AG08396 (cell line): ENCODE measurements around the gene NME1.
"Not testable (repeated sequence)": the region's sequence is repeated elsewhere in the genome, so short reads cannot be mapped to it uniquely, and the experiment has no call there.

Experiments
- DNase-seq: peaks from one replicate; pipeline ENCODE4 v3.0.0; 2012; ENCODE audit warnings: low spot score, mixed read lengths

The NME1 gene

GRCh38 chr17:51153210-51154072 lies at the start of gene NME1:
Gene NME1 (plus strand): TSS chr17:51153559. CDS start chr17:51155655, 2,096 bp downstream.
- peak; percentile 93 for DNase-seq

GRCh38 chr17:51107778-51108177 lies 45.6 kb upstream of the NME1 start:
- DNase-seq = no peak

- not testable (repeated sequence) for DNase-seq
Observed at GRCh38 chr17:51112303-51113222, 40.8 kb upstream of the NME1 start.

GRCh38 chr17:51115179-51115578 lies 38.2 kb upstream of the NME1 start:
- no peak for DNase-seq

GRCh38 chr17:51118330-51119195 lies 34.8 kb upstream of the NME1 start:
- no peak for DNase-seq

GRCh38 chr17:51119415-51120356 lies 33.7 kb upstream of the NME1 start:
- peak; percentile 40 for DNase-seq

- peak; percentile 62 for DNase-seq
Observed at GRCh38 chr17:51120357-51120738, 33.0 kb upstream of the NME1 start.

- DNase-seq = peak; percentile 99
Observed at GRCh38 chr17:51120739-51121619, 32.4 kb upstream of the NME1 start, which contains the start of gene SPAG9. Gene SPAG9 (minus strand): TSS chr17:51120868. CDS start chr17:51120656, 212 bp downstream.

- peak; percentile 83 for DNase-seq
Observed at GRCh38 chr17:51121620-51122472, 31.5 kb upstream of the NME1 start.

GRCh38 chr17:51122473-51123115 lies 30.8 kb upstream of the NME1 start:
- DNase-seq = not testable (repeated sequence)

- no peak for DNase-seq
Observed at GRCh38 chr17:51124640-51125503, 28.5 kb upstream of the NME1 start.

- DNase-seq = no peak
Observed at GRCh38 chr17:51128076-51128475, 25.3 kb upstream of the NME1 start.

- no peak for DNase-seq
Observed at GRCh38 chr17:51132964-51133319, 20.4 kb upstream of the NME1 start.

GRCh38 chr17:51133365-51133764 lies 20.0 kb upstream of the NME1 start:
- DNase-seq = no peak

GRCh38 chr17:51135956-51136355 lies 17.4 kb upstream of the NME1 start:
- DNase-seq = no peak

GRCh38 chr17:51142597-51142996 lies 10.8 kb upstream of the NME1 start:
- DNase-seq = no peak
